Measurements from ENCODE around the gene NCAPH2. TPM values are rescaled to one million over a fixed set of nuclear protein-coding genes. Genes with fewer than 3 reads are reported as not detected.

Gene NCAPH2
- total and polyA plus RNA-seq, 2 of the 8 experiments (the other 6 are each of a cell fraction or from before 2014, with no cell fraction given) = 62.2 to 81.6 TPM

GRCh38 chr22:50516068-50516467 lies 8.0 kb downstream of the NCAPH2 start:
- ChIA-PET POLR2A (ENCODE audit: partially characterized antibody) (interaction anchor here (1.1 kb wide), 1 partner anchor 8 kb away, joined by 3 read pairs; no protein-coding TSS in a partner anchor), CTCF (ENCODE audit: partially characterized antibody) (interaction anchor here (0.6 kb wide), 1 partner anchor 52 kb away, joined by 3 read pairs; no protein-coding TSS in a partner anchor)
- Histone ChIP-seq H2AFZ (ENCODE audit: low read length) (no peak overlapping the region), H3K14ac (ENCODE audit: insufficient read length) (no peak overlapping the region), H3K36me3 (ENCODE audit: control insufficient read depth in 2 of 4, insufficient read depth in 4 of 4, low read length in 3 of 4) (peaks cover 0 to 12% (median 7%) of the 10 kb centered on the region in 4 experiments; a peak in 5 of 8 replicates), H3K56ac (replicated peaks; ENCODE audit: insufficient read length, low read depth, low read length) (no peak overlapping the region), H3K4me1 (replicated peaks in 1 of 4; ENCODE audit: control insufficient read depth in 3 of 4, insufficient read depth in 4 of 4, low read length in 3 of 4) (no peaks in the 10 kb centered on the region), H3K79me1 (ENCODE audit: low read depth, low read length) (peaks cover 14% of the 10 kb centered on the region; the same call in 1 of the 2 replicates), H3K27me3 (replicated peaks in 1 of 4; ENCODE audit: control insufficient read depth in 3 of 4, extremely low read depth in 1 of 4, insufficient read depth in 3 of 4, low read length in 3 of 4) (no peaks in the 10 kb centered on the region), H4K20me1 (replicated peaks in 1 of 2; ENCODE audit: control insufficient read depth in 1 of 2, insufficient read depth in 2 of 2, low read length in 2 of 2) (peaks cover 9 to 19% of the 10 kb centered on the region in 2 experiments), H3K18ac (ENCODE audit: extremely low read depth, low read length) (no peak overlapping the region), H3K27ac (ENCODE audit: low read depth, low read length) (no peak overlapping the region), H2BK20ac (ENCODE audit: low read length) (no peak overlapping the region), H3K23ac (ENCODE audit: insufficient read length) (no peak overlapping the region), H3K4me2 (ENCODE audit: insufficient read depth in 1 of 2, low read depth in 2 of 2, low read length in 2 of 2) (no peak overlapping the region), H3K4me3 (ENCODE audit: extremely low read depth in 1 of 4, insufficient read depth in 2 of 4, low read depth in 3 of 4, low read length in 4 of 4) (no peak overlapping the region), H2BK5ac (ENCODE audit: low read depth, low read length) (no peak overlapping the region), H2BK12ac (ENCODE audit: low read depth, low read length) (no peak overlapping the region), H3K79me2 (ENCODE audit: control insufficient read depth in 1 of 2, insufficient read depth in 2 of 2, low read length in 2 of 2) (peaks cover 10 to 31% of the 10 kb centered on the region in 2 experiments), H4K91ac (replicated peaks; ENCODE audit: insufficient read length, low read length) (no peak overlapping the region), H3K23me2 (ENCODE audit: low read depth, low read length) (no peaks in the 10 kb centered on the region), H2BK120ac (replicated peaks; ENCODE audit: low read depth, low read length) (no peak overlapping the region), H3K9me3 (ENCODE audit: insufficient read depth in 2 of 2, low read depth in 1 of 2, low read length in 1 of 2) (no peaks in the 10 kb centered on the region), H2AK5ac (ENCODE audit: low read depth, low read length) (no peak overlapping the region), H4K8ac (ENCODE audit: extremely low read depth, insufficient read depth, low read length) (no peak overlapping the region), H3K9ac (replicated peaks in 1 of 4; ENCODE audit: extremely low read depth in 1 of 4, low read depth in 3 of 4, low read length in 3 of 4) (no peak overlapping the region), H2BK15ac (ENCODE audit: low read length) (no peak overlapping the region), H3K4ac (replicated peaks; ENCODE audit: insufficient read length, low read depth, low read length) (no peak overlapping the region), H4K5ac (ENCODE audit: insufficient read length, low read depth, low read length) (no peak overlapping the region)
- DNase-seq (ENCODE audit: low read depth in 1 of 2, low spot score in 2 of 2) (no peak), FAIRE-seq (no peak)
- 92% methylated on average over 8 of the region's 8 CpGs; no CpG with 5 or more reads in 1 of the 2 experiments for WGBS, 2 experiments (ENCODE audit: extremely low coverage in 1 of 2, insufficient coverage in 1 of 2, insufficient read length in 1 of 2, insufficient replicate concordance in 2 of 2, low coverage in 1 of 2, low lambda C conversion rate in 2 of 2, missing lambda C conversion rate in 1 of 2)
- TF ChIP-seq YY1 (IDR thresholded peaks at IDR 0.05; ENCODE audit: low read depth, low read length) = no peak
- TF ChIP-seq EP300 (IDR thresholded peaks at IDR 0.05; ENCODE audit: borderline replicate concordance in 1 of 2, low read depth in 2 of 2, low read length in 2 of 2) = no peak
- TF ChIP-seq CHD1 (IDR thresholded peaks at IDR 0.05; ENCODE audit: low read depth, low read length) = no peak
- no peak for TF ChIP-seq SAP30 (IDR thresholded peaks at IDR 0.05; ENCODE audit: insufficient read depth, insufficient replicate concordance, low read length)
- TF ChIP-seq CBX5 (IDR thresholded peaks at IDR 0.05; ENCODE audit: low read depth, low read length) = no peak
- TF ChIP-seq ATF3 (IDR thresholded peaks at IDR 0.05; ENCODE audit: insufficient read depth, low read depth, low read length) = no peak
- no peak for TF ChIP-seq JUND (IDR thresholded peaks at IDR 0.05; ENCODE audit: low read length)
- TF ChIP-seq RBBP5 (IDR thresholded peaks at IDR 0.05; ENCODE audit: borderline replicate concordance, low read depth, low read length) = no peak
- no peak for TF ChIP-seq CTCF (IDR thresholded peaks at IDR 0.05; ENCODE audit: control extremely low read depth in 1 of 3, insufficient read depth in 1 of 3, low read depth in 1 of 3, low read length in 3 of 3)
- no peak for TF ChIP-seq BRCA1 (IDR thresholded peaks at IDR 0.05; ENCODE audit: low read depth, low read length)

All from H1 (cell line).